ENCODE measurements around the gene GPAM.

GRCh38 chr10:112159469-112159868, 24.1 kb downstream of the GPAM start:
- TF ChIP-seq ZNF8 (CRISPR knock-in tag; IDR thresholded peaks at IDR 0.05) (no peak), TCF4 (CRISPR knock-in tag; IDR thresholded peaks at IDR 0.05; ENCODE audit: borderline replicate concordance) (no peak), ARNTL (CRISPR knock-in tag; IDR thresholded peaks at IDR 0.05; ENCODE audit: borderline replicate concordance, low read depth) (no peak), POU6F1 (CRISPR knock-in tag; IDR thresholded peaks at IDR 0.05; ENCODE audit: borderline replicate concordance, low read depth) (no peak), ZNF565 (CRISPR knock-in tag; conservative IDR thresholded peaks at IDR 0.05; ENCODE audit: low read depth) (no peak), PATZ1 (CRISPR knock-in tag; IDR thresholded peaks at IDR 0.05; ENCODE audit: borderline replicate concordance) (no peak), ZFP3 (CRISPR knock-in tag; IDR thresholded peaks at IDR 0.05) (no peak), RARB (CRISPR knock-in tag; IDR thresholded peaks at IDR 0.05) (no peak)
- TF ChIP-seq, protein P1, sequence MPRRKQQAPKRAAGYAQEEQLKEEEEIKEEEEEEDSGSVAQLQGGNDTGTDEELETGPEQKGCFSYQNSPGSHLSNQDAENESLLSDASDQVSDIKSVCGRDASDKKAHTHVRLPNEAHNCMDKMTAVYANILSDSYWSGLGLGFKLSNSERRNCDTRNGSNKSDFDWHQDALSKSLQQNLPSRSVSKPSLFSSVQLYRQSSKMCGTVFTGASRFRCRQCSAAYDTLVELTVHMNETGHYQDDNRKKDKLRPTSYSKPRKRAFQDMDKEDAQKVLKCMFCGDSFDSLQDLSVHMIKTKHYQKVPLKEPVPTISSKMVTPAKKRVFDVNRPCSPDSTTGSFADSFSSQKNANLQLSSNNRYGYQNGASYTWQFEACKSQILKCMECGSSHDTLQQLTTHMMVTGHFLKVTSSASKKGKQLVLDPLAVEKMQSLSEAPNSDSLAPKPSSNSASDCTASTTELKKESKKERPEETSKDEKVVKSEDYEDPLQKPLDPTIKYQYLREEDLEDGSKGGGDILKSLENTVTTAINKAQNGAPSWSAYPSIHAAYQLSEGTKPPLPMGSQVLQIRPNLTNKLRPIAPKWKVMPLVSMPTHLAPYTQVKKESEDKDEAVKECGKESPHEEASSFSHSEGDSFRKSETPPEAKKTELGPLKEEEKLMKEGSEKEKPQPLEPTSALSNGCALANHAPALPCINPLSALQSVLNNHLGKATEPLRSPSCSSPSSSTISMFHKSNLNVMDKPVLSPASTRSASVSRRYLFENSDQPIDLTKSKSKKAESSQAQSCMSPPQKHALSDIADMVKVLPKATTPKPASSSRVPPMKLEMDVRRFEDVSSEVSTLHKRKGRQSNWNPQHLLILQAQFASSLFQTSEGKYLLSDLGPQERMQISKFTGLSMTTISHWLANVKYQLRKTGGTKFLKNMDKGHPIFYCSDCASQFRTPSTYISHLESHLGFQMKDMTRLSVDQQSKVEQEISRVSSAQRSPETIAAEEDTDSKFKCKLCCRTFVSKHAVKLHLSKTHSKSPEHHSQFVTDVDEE (CRISPR knock-in tag; IDR thresholded peaks at IDR 0.05) = no peak
- TF ChIP-seq, protein P2, sequence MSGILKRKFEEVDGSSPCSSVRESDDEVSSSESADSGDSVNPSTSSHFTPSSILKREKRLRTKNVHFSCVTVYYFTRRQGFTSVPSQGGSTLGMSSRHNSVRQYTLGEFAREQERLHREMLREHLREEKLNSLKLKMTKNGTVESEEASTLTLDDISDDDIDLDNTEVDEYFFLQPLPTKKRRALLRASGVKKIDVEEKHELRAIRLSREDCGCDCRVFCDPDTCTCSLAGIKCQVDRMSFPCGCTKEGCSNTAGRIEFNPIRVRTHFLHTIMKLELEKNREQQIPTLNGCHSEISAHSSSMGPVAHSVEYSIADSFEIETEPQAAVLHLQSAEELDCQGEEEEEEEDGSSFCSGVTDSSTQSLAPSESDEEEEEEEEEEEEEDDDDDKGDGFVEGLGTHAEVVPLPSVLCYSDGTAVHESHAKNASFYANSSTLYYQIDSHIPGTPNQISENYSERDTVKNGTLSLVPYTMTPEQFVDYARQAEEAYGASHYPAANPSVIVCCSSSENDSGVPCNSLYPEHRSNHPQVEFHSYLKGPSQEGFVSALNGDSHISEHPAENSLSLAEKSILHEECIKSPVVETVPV (CRISPR knock-in tag; IDR thresholded peaks at IDR 0.05) = no peak

All from SK-N-SH treated with all-trans-retinoic acid at 6 μM for 48 hours (cell line).